Heart left ventricle (tissue), 16 donors: ENCODE data around the gene NEDD4L. TPM values are rescaled to one million over a fixed set of nuclear protein-coding genes. Genes with fewer than 3 reads are reported as not detected.

Experiments used
- ATAC-seq, 4 donors: fragments of 200-7000 bp; cut with Tn5 transposase; one replicate each; pipeline ENCODE4 v1.9.1; 2020 to 2022; ENCODE audit warnings: moderate library complexity in 4 of 4, mild to moderate bottlenecking in 3 of 4, moderate number of reproducible peaks in 1 of 4
- DNase-seq, 5 donors: peaks; one replicate each; pipeline ENCODE4 v3.0.0-alpha.2; 2020
- H3K27ac ChIP-seq, 12 donors: fragments of 200-600 bp; sonication (generic) in 4 of 12; one replicate each; pipeline versions ENCODE4 v1.5.0 to v1.8.0; 2016 to 2022; ENCODE audit warnings: mild to moderate bottlenecking in 2 of 12
- H3K27me3 ChIP-seq, 9 donors: fragments of 200-600 bp; sonication (generic) in 2 of 9; one replicate each; pipeline versions ENCODE4 v1.5.1 to v1.8.0; 2016 to 2022; ENCODE audit warnings: mild to moderate bottlenecking in 3 of 9
- H3K36me3 ChIP-seq, 9 donors: fragments of 200-600 bp; sonication (generic) in 2 of 9; one replicate each; pipeline versions ENCODE4 v1.5.0 to v1.8.0; 2018 to 2022; ENCODE audit warnings: mild to moderate bottlenecking in 2 of 9
- H3K4me1 ChIP-seq, 12 donors: fragments of 200-600 bp; sonication (generic) in 4 of 12; one replicate each; pipeline versions ENCODE4 v1.5.0 to v1.8.0; 2016 to 2022; ENCODE audit warnings: mild to moderate bottlenecking in 3 of 12
- H3K4me3 ChIP-seq, 12 donors: fragments of 200-600 bp; sonication (generic) in 4 of 12; one replicate each; pipeline versions ENCODE4 v1.5.0 to v1.8.0; 2017 to 2022; ENCODE audit warnings: mild to moderate bottlenecking in 9 of 12, moderate library complexity in 4 of 12
- H3K9me3 ChIP-seq, 12 donors: fragments of 200-600 bp; sonication (generic) in 4 of 12; one replicate each; pipeline versions ENCODE4 v1.5.0 to v1.8.0; 2016 to 2022; ENCODE audit warnings: mild to moderate bottlenecking in 1 of 12
- POLR2A ChIP-seq, 2 donors: fragments of 450-650 bp; IDR thresholded peaks; one replicate each; pipeline ENCODE4 v1.6.1; 2017; ENCODE audit warnings: antibody characterized with exemption in 2 of 2, mild to moderate bottlenecking in 2 of 2, moderate library complexity in 2 of 2
- WGBS, 4 donors: extraction: QIAGEN DNeasy Blood & Tissue Kit in 2 of 4; methylation state at CpG; one replicate each; pipeline versions ENCODE4 v1.1.5 to v1.1.7; 2013 to 2018; 5-methylcytosine and 5-hydroxymethylcytosine counted together
- intact Hi-C, 10 donors: fragments of 100-400 bp; cut with DNase I; formaldehyde crosslinking; loops; one replicate each; pipeline versions ENCODE4 v1.11.1 to v1.14.2; 2022
- polyA plus RNA-seq, 2 donors: library from polyadenylated mRNA; stranded (reverse); fragments of 200-250 nt; gene quantifications; one replicate each; pipeline ENCODE4 v1.2.3, GENCODE V29; 2013
- total RNA-seq, 9 donors: library from RNA; depleted of rRNA in 2 of 9; stranded (reverse); fragments of >200 nt in 2 of 9; fragmentation: NEBNext Ultra II Directional in 3 of 9; extraction: Animal tissue kit (Norgen Biotek cat#: 25700) in 3 of 9; gene quantifications; one replicate each; pipeline versions ENCODE4 v1.1.0 to v1.2.4, GENCODE V29; 2016 to 2023
- TF ChIP-seq, protein P1 (sequence below), 12 donors: fragments of 200-600 bp; sonication (generic) in 4 of 12; IDR thresholded peaks; one replicate each; pipeline versions ENCODE4 v1.5.0 to v1.8.0; 2018 to 2022; ENCODE audit warnings: antibody characterized with exemption in 12 of 12, mild to moderate bottlenecking in 5 of 12
- donor health status: ischemic (EF 13 %, LVEDD 7.1; RV severe dilation, severe dysfunction).
- donor health status: healthy with polysubstance abuse.
- donor health status: DM: no; HTN: yes; CAD: no.
- donor health status: DM: no; HTN: no; CAD: no.
- donor health status: ischemic (EF 25% LVEDD 6.9; RV normal size, moderate dysfunction).
- donor health status: ischemic (EF 25% LVEDD 5.7; RV mildly dilated, moderate dysfunction).
- donor health status: healthy.
- donor health status: DM: yes; HTN: yes; CAD: no.
- donor health status: ischemic (EF 35%, LVEDD 5.7; RV mildly dilated, moderate dysfunction).
- donor health status: nonischemic (EF 11% LVEDD 7.7; RV severe dilation, severe dysfunction).
- donor health status: DM: yes; HTN: yes; CAD: no.
- donor health status: PGD.
- donor health status: ischemic (EF 29% LVEDD 5.4; RV normal size, mild dysfunction).
- donor health status: nonischemic (EF 23%, LVEDD 6.1; RV moderate dilation, normal function).

Gene NEDD4L
- total and polyA plus RNA-seq, 11 donors, result 14.7 to 64.1 (median 51.7) TPM

DNA sequence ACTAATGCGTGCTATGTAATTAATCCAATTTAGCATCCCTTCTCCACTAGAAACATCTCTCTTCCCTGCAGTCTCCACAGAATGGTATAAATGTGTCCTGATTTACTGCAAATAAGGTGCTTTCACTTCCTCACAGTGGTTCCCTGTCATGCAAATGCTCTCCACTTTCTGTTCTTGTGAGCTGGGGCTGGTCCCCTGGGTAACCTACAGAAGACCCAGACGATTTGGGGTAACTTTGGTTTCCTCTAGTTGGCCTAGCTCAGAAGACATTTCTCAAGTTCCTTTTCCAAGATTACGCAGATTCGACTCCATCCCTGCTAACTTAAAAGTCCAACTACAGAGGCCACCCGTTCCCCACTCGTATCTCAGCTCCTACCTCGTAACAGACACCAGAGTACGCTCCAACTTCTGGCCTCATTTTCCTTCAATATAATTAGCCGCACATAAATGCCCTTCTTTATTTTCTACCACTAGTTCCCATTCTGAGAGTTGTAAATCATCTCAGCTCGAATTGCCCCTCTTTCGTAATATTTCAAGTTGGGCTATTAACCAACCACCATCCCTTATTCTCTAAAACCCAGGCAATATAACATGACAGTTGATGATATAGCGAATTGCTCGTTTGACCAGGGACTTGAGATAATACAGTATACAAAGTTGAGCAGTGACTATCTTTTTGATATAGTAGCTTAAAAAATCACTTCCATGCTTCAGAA, 28.8 kb upstream of the NEDD4L start:
- WGBS, 4 donors, result 80 to 83% (median 81%) methylated on average over 13 of the region's 13 CpGs
- Histone ChIP-seq H3K9me3 (peaks cover 0 to 14% (median 2%) of the 10 kb centered on the region in 12 donors), H3K4me3 (no peak overlapping the region), H3K27me3 (no peaks in the 10 kb centered on the region), H3K4me1 (no peaks in the 10 kb centered on the region), H3K36me3 (no peaks in the 10 kb centered on the region), H3K27ac (no peak overlapping the region)
- intact Hi-C loops, result no loop called here
- ATAC-seq (no peak), DNase-seq (no peak)
- TF ChIP-seq POLR2A (IDR thresholded peaks at IDR 0.05), result no peak
- TF ChIP-seq, protein P1, sequence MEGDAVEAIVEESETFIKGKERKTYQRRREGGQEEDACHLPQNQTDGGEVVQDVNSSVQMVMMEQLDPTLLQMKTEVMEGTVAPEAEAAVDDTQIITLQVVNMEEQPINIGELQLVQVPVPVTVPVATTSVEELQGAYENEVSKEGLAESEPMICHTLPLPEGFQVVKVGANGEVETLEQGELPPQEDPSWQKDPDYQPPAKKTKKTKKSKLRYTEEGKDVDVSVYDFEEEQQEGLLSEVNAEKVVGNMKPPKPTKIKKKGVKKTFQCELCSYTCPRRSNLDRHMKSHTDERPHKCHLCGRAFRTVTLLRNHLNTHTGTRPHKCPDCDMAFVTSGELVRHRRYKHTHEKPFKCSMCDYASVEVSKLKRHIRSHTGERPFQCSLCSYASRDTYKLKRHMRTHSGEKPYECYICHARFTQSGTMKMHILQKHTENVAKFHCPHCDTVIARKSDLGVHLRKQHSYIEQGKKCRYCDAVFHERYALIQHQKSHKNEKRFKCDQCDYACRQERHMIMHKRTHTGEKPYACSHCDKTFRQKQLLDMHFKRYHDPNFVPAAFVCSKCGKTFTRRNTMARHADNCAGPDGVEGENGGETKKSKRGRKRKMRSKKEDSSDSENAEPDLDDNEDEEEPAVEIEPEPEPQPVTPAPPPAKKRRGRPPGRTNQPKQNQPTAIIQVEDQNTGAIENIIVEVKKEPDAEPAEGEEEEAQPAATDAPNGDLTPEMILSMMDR (IDR thresholded peaks at IDR 0.05), result no peak

DNA sequence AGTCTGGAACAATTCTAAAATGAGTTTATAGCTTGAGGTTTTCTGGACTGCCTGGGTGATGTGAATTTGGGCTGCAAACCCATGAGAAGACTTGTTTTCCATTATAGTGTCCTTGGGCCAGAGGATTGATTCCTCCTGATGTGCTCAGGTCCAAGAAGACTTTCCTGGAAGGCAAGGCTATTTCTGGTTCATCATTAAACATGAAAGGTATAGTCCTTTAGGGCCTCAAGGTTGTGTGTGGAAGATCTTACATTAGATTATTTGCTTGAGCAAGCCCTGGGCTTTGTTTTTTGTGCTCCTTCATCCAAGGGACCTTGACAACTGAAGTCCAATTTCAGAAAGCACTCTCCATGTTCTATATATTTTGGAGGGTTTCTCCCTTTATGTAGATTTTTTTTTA, 26.8 kb upstream of the NEDD4L start:
- Histone ChIP-seq H3K4me1 (no peaks in the 10 kb centered on the region), H3K4me3 (no peak overlapping the region), H3K36me3 (no peaks in the 10 kb centered on the region), H3K9me3 (peaks cover 0 to 14% (median 2%) of the 10 kb centered on the region in 12 donors), H3K27me3 (no peaks in the 10 kb centered on the region), H3K27ac (no peak overlapping the region)
- DNase-seq (no peak), ATAC-seq (no peak)
- intact Hi-C loops, result no loop called here
- no peak for TF ChIP-seq POLR2A (IDR thresholded peaks at IDR 0.05)
- TF ChIP-seq, protein P1 (IDR thresholded peaks at IDR 0.05), result no peak

DNA sequence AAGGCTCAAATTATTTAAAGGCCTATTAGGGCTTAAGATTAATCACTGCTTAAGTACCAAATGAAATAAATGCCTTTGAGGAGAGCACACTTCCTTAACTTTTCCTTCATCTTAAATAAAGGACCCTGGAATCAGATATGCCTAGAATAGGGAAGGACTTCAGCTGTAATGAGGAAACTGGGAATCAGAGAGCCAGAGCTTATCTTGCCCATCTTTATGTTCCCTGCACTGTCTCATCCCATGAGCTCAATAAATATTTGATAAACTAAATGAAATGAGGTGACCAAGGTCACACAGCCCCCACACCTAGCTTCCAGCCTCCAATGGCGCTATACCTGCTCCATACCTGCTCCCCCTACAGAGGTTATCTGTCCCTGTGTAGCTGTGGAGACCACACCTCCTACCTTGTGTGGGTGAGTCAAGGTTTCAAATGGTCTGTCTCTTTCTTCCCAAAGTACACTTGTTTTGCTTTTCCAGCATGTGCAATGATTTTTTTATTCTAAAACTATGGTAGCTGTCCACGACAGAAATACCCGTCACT, 23.4 kb upstream of the NEDD4L start:
- no peak overlapping the region for H3K27ac ChIP-seq
- intact Hi-C loops, result no loop called here
- H3K4me1 ChIP-seq, result no peaks in the 10 kb centered on the region
- TF ChIP-seq, protein P1 (IDR thresholded peaks at IDR 0.05), result no peak
- TF ChIP-seq POLR2A (IDR thresholded peaks at IDR 0.05), result no peak
- H3K27me3 ChIP-seq, result no peaks in the 10 kb centered on the region
- no peak for DNase-seq
- H3K36me3 ChIP-seq, result no peaks in the 10 kb centered on the region
- no peak for ATAC-seq
- H3K9me3 ChIP-seq, result peaks cover 0 to 12% (median 2%) of the 10 kb centered on the region in 12 donors
- WGBS, 4 donors, result 92 to 94% (median 93%) methylated on average over 3 of the region's 3 CpGs
- no peak overlapping the region for H3K4me3 ChIP-seq

- 94 to 97% (median 97%) methylated on average over 4 of the region's 4 CpGs for WGBS, 4 donors
- H3K27me3 ChIP-seq, result no peaks in the 10 kb centered on the region
- H3K4me3 ChIP-seq, result no peak overlapping the region
- no peaks in the 10 kb centered on the region for H3K4me1 ChIP-seq
- H3K9me3 ChIP-seq, result peaks cover 0 to 4% (median 0%) of the 10 kb centered on the region in 12 donors
- ATAC-seq (no peak), DNase-seq (no peak)
- no peak overlapping the region for H3K27ac ChIP-seq
- TF ChIP-seq, protein P1 (IDR thresholded peaks at IDR 0.05), result no peak
- TF ChIP-seq POLR2A (IDR thresholded peaks at IDR 0.05), result no peak
- intact Hi-C loops, result no loop called here
- H3K36me3 ChIP-seq, result no peaks in the 10 kb centered on the region
These were observed 22.5 kb upstream of the NEDD4L start for GRCh38 chr18:58021504-58021903.
